GM21529 (cell line): Measurements from ENCODE around the gene BIN2.
"Not testable (repeated sequence)": the region's sequence is repeated elsewhere in the genome, so short reads cannot be mapped to it uniquely, and the experiment has no call there.

ENCODE experiments used
- ATAC-seq: cut with Tn5 transposase; IDR thresholded peaks from one replicate; pipeline ENCODE4 v1.9.1; 2021; ENCODE audit not compliant: unreplicated experiment

BIN2 gene

GRCh38 chr12:51263341-51263740 is 60.6 kb downstream of the BIN2 start:
- ATAC-seq = no peak

- no peak for ATAC-seq
These were observed 61.2 kb downstream of the BIN2 start for GRCh38 chr12:51262758-51263177.

GRCh38 chr12:51259600-51259999 is 64.4 kb downstream of the BIN2 start:
- ATAC-seq = not testable (repeated sequence)

- no peak for ATAC-seq
These were observed 69.4 kb downstream of the BIN2 start for GRCh38 chr12:51254536-51254935.

GRCh38 chr12:51253276-51253675 is 70.7 kb downstream of the BIN2 start:
- ATAC-seq = no peak

- no peak for ATAC-seq
These were observed 76.3 kb downstream of the BIN2 start for GRCh38 chr12:51247523-51248206.

GRCh38 chr12:51246254-51246853 is 77.6 kb downstream of the BIN2 start:
- no peak for ATAC-seq

GRCh38 chr12:51245476-51246253 is 78.3 kb downstream of the BIN2 start:
- no peak for ATAC-seq

- no peak for ATAC-seq
These were observed 79.7 kb downstream of the BIN2 start for GRCh38 chr12:51244269-51244668.

GRCh38 chr12:51242876-51243275 is 81.1 kb downstream of the BIN2 start:
- no peak for ATAC-seq

GRCh38 chr12:51242120-51242519 is 81.9 kb downstream of the BIN2 start:
- no peak for ATAC-seq

GRCh38 chr12:51240971-51241370 is 83.0 kb downstream of the BIN2 start:
- ATAC-seq = no peak

- peak; percentile 91 for ATAC-seq
These were observed 85.3 kb downstream of the BIN2 start, which contains the start of gene DAZAP2 for GRCh38 chr12:51238510-51239334. TSS of gene DAZAP2 (plus strand) at chr12:51238826. CDS start at chr12:51238908, 82 bp downstream.

- peak; percentile 7 for ATAC-seq
These were observed 85.9 kb downstream of the BIN2 start for GRCh38 chr12:51238037-51238509.

GRCh38 chr12:51234530-51234929 is 89.4 kb downstream of the BIN2 start:
- ATAC-seq = no peak

GRCh38 chr12:51232642-51233041 is 91.3 kb downstream of the BIN2 start:
- ATAC-seq = no peak
